GM12892 (cell line): Measurements from ENCODE around the gene OPA3.

Experiments
- POLR2A ChIP-seq: IDR thresholded peaks from 2 replicates; pipeline ENCODE4 v1.6.1; 2011; ENCODE audit warnings: low read depth, low read length, control low read depth
- POLR2AphosphoS5 ChIP-seq: IDR thresholded peaks from 2 replicates; pipeline ENCODE4 v1.6.1; 2011; ENCODE audit warnings: low read depth, low read length, control low read depth
- TAF1 ChIP-seq: IDR thresholded peaks from 2 replicates; pipeline ENCODE4 v1.6.1; 2011; ENCODE audit warnings: low read depth, mild to moderate bottlenecking, control low read depth, low read length, borderline replicate concordance

- TF ChIP-seq POLR2AphosphoS5, result no peak
- TF ChIP-seq POLR2A, result no peak
- TF ChIP-seq TAF1, result no peak
Observed at GRCh38 chr19:45494261-45494916, 90.2 kb downstream of the OPA3 start.
